WERI-Rb-1 (cell line): ENCODE results near the gene NATD1.

ENCODE experiments used
- DNase-seq: peaks from one replicate; pipeline ENCODE4 v3.0.0-alpha.2; 2020
- H3K27ac ChIP-seq: fragments of 250-450 bp; sonication (Bioruptor Pico); 2 replicates; pipeline ENCODE4 v1.5.1; 2020; ENCODE audit warnings: mild to moderate bottlenecking, moderate library complexity
- H3K27me3 ChIP-seq: fragments of 250-450 bp; sonication (Bioruptor Pico); 2 replicates; pipeline ENCODE4 v1.5.1; 2021; ENCODE audit warnings: mild to moderate bottlenecking, low read depth, moderate library complexity; ENCODE audit not compliant: insufficient read depth, severe bottlenecking
- H3K36me3 ChIP-seq: fragments of 250-450 bp; sonication (Bioruptor Pico); 2 replicates; pipeline ENCODE4 v1.5.1; 2020; ENCODE audit warnings: mild to moderate bottlenecking, moderate library complexity
- H3K4me3 ChIP-seq: 2 replicates; pipeline ENCODE4 v1.5.1; 2011; ENCODE audit warnings: low read depth, mild to moderate bottlenecking, control low read depth, low read length
- H3K9me3 ChIP-seq: fragments of 250-450 bp; sonication (Bioruptor Pico); 2 replicates; pipeline ENCODE4 v1.5.1; 2021; ENCODE audit warnings: mild to moderate bottlenecking, moderate library complexity; ENCODE audit not compliant: severe bottlenecking
- TF ChIP-seq, protein P1 (sequence below): IDR thresholded peaks from 2 replicates; pipeline ENCODE4 v1.5.1; 2011; ENCODE audit warnings: low read depth, mild to moderate bottlenecking, control low read depth, inconsistent platforms, low read length

The NATD1 gene

GRCh38 chr17:21278450-21279197, 25.4 kb upstream of the NATD1 start:
- DNase-seq = no peak
- TF ChIP-seq, protein P1, sequence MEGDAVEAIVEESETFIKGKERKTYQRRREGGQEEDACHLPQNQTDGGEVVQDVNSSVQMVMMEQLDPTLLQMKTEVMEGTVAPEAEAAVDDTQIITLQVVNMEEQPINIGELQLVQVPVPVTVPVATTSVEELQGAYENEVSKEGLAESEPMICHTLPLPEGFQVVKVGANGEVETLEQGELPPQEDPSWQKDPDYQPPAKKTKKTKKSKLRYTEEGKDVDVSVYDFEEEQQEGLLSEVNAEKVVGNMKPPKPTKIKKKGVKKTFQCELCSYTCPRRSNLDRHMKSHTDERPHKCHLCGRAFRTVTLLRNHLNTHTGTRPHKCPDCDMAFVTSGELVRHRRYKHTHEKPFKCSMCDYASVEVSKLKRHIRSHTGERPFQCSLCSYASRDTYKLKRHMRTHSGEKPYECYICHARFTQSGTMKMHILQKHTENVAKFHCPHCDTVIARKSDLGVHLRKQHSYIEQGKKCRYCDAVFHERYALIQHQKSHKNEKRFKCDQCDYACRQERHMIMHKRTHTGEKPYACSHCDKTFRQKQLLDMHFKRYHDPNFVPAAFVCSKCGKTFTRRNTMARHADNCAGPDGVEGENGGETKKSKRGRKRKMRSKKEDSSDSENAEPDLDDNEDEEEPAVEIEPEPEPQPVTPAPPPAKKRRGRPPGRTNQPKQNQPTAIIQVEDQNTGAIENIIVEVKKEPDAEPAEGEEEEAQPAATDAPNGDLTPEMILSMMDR = no peak

DNA sequence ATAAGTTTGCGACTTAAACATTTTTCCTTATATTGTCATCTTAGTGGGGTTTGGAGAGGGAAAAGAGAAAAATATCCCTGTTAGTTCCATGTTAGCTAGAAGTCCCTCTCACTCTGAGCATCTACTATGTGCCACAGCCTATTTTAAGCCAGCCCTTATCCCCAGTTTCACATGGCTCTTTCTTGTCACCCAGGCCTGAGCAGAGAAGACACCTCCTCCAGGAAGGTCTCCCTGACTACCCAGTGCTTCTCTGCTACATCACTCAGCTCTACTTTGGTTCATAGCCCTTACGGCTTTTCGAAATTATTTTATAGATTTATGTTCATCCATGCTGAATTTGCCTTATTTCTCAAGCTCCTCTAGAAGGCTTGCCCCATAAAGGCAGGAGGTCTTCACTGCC, 24.1 kb upstream of the NATD1 start:
- Histone ChIP-seq H3K4me3 (no peak overlapping the region), H3K36me3 (no peaks in the 10 kb centered on the region), H3K27ac (no peak overlapping the region), H3K9me3 (no peaks in the 10 kb centered on the region), H3K27me3 (peaks cover 3% of the 10 kb centered on the region)
- TF ChIP-seq, protein P1 = no peak
- no peak for DNase-seq

More at GRCh38 chr17:21278450-21279197, 25.4 kb upstream of the NATD1 start:
- no peak overlapping the region for H3K4me3 ChIP-seq
- no peaks in the 10 kb centered on the region for H3K9me3 ChIP-seq
- peaks cover 3% of the 10 kb centered on the region for H3K27me3 ChIP-seq
- H3K36me3 ChIP-seq = no peaks in the 10 kb centered on the region
- H3K27ac ChIP-seq = no peak overlapping the region

GRCh38 chr17:21276264-21276588, 23.0 kb upstream of the NATD1 start:
- no peak for DNase-seq

GRCh38 chr17:21275579-21276263, 22.5 kb upstream of the NATD1 start:
- H3K27me3 ChIP-seq = peaks cover 3% of the 10 kb centered on the region
- peak overlapping the region; percentile 39; the same call in 1 of the 2 replicates for H3K27ac ChIP-seq
- H3K4me3 ChIP-seq = peak overlapping the region; percentile 64
- DNase-seq = peak; percentile 94
- no peaks in the 10 kb centered on the region for H3K9me3 ChIP-seq
- TF ChIP-seq, protein P1 = no peak; the same call in 1 of the 2 replicates
- no peaks in the 10 kb centered on the region for H3K36me3 ChIP-seq

More at GRCh38 chr17:21276264-21276588, 23.0 kb upstream of the NATD1 start:
- Histone ChIP-seq H3K27me3 (peaks cover 3% of the 10 kb centered on the region), H3K27ac (no peak overlapping the region), H3K4me3 (peak overlapping the region; percentile 64), H3K36me3 (no peaks in the 10 kb centered on the region), H3K9me3 (no peaks in the 10 kb centered on the region)
- TF ChIP-seq, protein P1 = 0 out of 2 replicates have a peak, but pooled peaks have one; percentile 11

- DNase-seq = no peak
- peak overlapping the region; percentile 64 for H3K4me3 ChIP-seq
These were observed 21.9 kb upstream of the NATD1 start for GRCh38 chr17:21275047-21275578.

More at GRCh38 chr17:21275047-21275578, 21.9 kb upstream of the NATD1 start:
- peaks cover 3% of the 10 kb centered on the region for H3K27me3 ChIP-seq
- H3K27ac ChIP-seq = peak overlapping the region; percentile 39; the same call in 1 of the 2 replicates
- TF ChIP-seq, protein P1 = no peak
- no peaks in the 10 kb centered on the region for H3K9me3 ChIP-seq
- no peaks in the 10 kb centered on the region for H3K36me3 ChIP-seq
